ENCODE measurements around the gene GTF2H3.

The GTF2H3 gene

GRCh38 chr12:123705935-123706334 is 72.3 kb downstream of the GTF2H3 start:
- in situ Hi-C loops (cut with HindIII; ENCODE audit: low sequenced_read_pairs) = no loop called here

- in situ Hi-C loops (cut with HindIII; ENCODE audit: low sequenced_read_pairs) = no loop called here
These were observed 73.8 kb downstream of the GTF2H3 start for GRCh38 chr12:123707466-123707865.

All from endothelial cell of hepatic sinusoid (primary cell).